ENCODE results near the gene SHROOM2. TPM values are rescaled to one million over a fixed set of nuclear protein-coding genes. Genes with fewer than 3 reads are reported as not detected.
A peak's percentile ranks its signal among the peaks of the same experiment; 100 is the strongest.

SHROOM2 gene
- total RNA-seq, 4 donors from 2014 or later: 7.8 to 13.2 (median 11.2) TPM

GRCh38 chrX:9899640-9900111, 113.4 kb downstream of the SHROOM2 start:
- Histone ChIP-seq H3K27ac (no peak overlapping the region), H3K9me3 (no peaks in the 10 kb centered on the region), H3K4me3 (no peak overlapping the region), H3K27me3 (no peaks in the 10 kb centered on the region), H3K4me1 (peaks cover 0 to 11% (median 0%) of the 10 kb centered on the region in 3 donors), H3K36me3 (peaks cover 0 to 31% (median 0%) of the 10 kb centered on the region in 3 donors)
- TF ChIP-seq POLR2A (IDR thresholded peaks at IDR 0.05): no peak
- TF ChIP-seq, protein P1, sequence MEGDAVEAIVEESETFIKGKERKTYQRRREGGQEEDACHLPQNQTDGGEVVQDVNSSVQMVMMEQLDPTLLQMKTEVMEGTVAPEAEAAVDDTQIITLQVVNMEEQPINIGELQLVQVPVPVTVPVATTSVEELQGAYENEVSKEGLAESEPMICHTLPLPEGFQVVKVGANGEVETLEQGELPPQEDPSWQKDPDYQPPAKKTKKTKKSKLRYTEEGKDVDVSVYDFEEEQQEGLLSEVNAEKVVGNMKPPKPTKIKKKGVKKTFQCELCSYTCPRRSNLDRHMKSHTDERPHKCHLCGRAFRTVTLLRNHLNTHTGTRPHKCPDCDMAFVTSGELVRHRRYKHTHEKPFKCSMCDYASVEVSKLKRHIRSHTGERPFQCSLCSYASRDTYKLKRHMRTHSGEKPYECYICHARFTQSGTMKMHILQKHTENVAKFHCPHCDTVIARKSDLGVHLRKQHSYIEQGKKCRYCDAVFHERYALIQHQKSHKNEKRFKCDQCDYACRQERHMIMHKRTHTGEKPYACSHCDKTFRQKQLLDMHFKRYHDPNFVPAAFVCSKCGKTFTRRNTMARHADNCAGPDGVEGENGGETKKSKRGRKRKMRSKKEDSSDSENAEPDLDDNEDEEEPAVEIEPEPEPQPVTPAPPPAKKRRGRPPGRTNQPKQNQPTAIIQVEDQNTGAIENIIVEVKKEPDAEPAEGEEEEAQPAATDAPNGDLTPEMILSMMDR (IDR thresholded peaks at IDR 0.05): no peak
- WGBS, 2 donors: 44 to 52% methylated on average over 4 to 13 of the region's 17 CpGs
- DNase-seq: no peak
- intact Hi-C loops (cut with DNase I): loop anchor here (10.0 kb wide), 1 partner anchor 225 kb away; no protein-coding TSS in a partner anchor

DNA sequence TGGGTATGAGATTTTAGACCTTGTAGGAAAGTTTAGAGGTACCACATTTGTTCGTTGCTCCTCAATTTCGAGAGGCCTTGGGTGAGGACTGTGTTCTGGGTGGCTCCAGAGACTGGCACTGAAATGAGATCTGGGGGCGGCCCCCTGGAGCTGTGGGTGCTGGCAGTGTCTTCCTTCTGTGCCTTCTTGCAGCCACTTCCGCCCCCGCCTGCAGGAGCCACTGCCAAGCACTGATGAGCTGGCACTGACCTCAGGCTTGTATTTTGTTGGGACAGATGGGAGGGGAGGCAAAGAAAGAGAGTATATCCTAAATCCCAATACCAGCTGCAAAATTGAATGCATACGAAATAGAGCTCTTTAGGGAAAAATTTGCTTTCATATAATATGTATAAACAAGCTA, 116.4 kb downstream of the SHROOM2 start:
- Histone ChIP-seq H3K9me3 (no peaks in the 10 kb centered on the region), H3K4me1 (peaks cover 0 to 21% (median 0%) of the 10 kb centered on the region in 3 donors), H3K27ac (peak overlapping the region in 1 of 4 donors; percentile 9), H3K27me3 (no peaks in the 10 kb centered on the region), H3K36me3 (peaks cover 0 to 4% (median 0%) of the 10 kb centered on the region in 3 donors), H3K4me3 (no peak overlapping the region)
- WGBS, 2 donors: 36 to 54% methylated on average over 5 to 6 of the region's 6 CpGs
- no peak for TF ChIP-seq POLR2A (IDR thresholded peaks at IDR 0.05)
- TF ChIP-seq, protein P1 (IDR thresholded peaks at IDR 0.05): no peak
- intact Hi-C loops (cut with DNase I): no loop called here
- DNase-seq: no peak

GRCh38 chrX:9903146-9903545, 116.9 kb downstream of the SHROOM2 start:
- TF ChIP-seq POLR2A (IDR thresholded peaks at IDR 0.05): no peak
- TF ChIP-seq, protein P1 (IDR thresholded peaks at IDR 0.05): no peak
- Histone ChIP-seq H3K4me3 (no peak overlapping the region), H3K4me1 (peaks cover 0 to 26% (median 0%) of the 10 kb centered on the region in 3 donors), H3K27ac (peak overlapping the region in 1 of 4 donors; percentile 9), H3K36me3 (no peaks in the 10 kb centered on the region), H3K27me3 (no peaks in the 10 kb centered on the region), H3K9me3 (no peaks in the 10 kb centered on the region)
- DNase-seq: no peak
- WGBS, 2 donors: 54% methylated on average over 5 of the region's 5 CpGs; no CpG with 5 or more reads in 1 of the 2 donors
- intact Hi-C loops (cut with DNase I): no loop called here

- TF ChIP-seq, protein P1 (IDR thresholded peaks at IDR 0.05): no peak
- TF ChIP-seq POLR2A (IDR thresholded peaks at IDR 0.05): no peak
- 82 to 87% methylated on average over 4 to 17 of the region's 17 CpGs for WGBS, 2 donors
- Histone ChIP-seq H3K9me3 (no peaks in the 10 kb centered on the region), H3K4me3 (no peak overlapping the region), H3K36me3 (no peaks in the 10 kb centered on the region), H3K27ac (no peak overlapping the region), H3K27me3 (no peaks in the 10 kb centered on the region), H3K4me1 (peaks cover 0 to 26% (median 0%) of the 10 kb centered on the region in 3 donors)
- no peak for DNase-seq
- intact Hi-C loops (cut with DNase I): no loop called here
These were observed 119.1 kb downstream of the SHROOM2 start for GRCh38 chrX:9905288-9905687.

DNA sequence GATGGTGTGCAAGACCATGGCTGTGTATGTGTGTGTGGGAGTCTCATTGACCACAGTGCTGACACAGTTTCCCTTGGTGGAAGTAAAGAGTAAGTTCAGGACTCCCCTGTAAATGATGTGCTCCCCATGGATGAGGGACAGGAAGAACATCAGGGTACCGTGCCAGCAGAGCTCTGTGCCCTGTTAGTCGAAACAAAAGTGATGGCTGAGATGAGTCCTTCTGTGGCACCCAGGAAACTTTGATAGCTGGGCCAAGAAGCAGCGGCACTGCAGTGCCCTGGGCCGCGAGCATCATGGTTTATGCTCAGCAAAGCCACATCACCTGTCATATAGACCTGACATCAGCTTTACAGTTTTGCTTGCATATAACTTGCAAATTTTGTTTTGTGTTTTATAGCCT, 119.5 kb downstream of the SHROOM2 start:
- 77 to 88% methylated on average over 3 to 4 of the region's 5 CpGs for WGBS, 2 donors
- Histone ChIP-seq H3K27ac (no peak overlapping the region), H3K4me1 (peaks cover 0 to 28% (median 0%) of the 10 kb centered on the region in 3 donors), H3K4me3 (no peak overlapping the region), H3K36me3 (no peaks in the 10 kb centered on the region), H3K27me3 (no peaks in the 10 kb centered on the region), H3K9me3 (no peaks in the 10 kb centered on the region)
- DNase-seq: no peak
- no peak for TF ChIP-seq POLR2A (IDR thresholded peaks at IDR 0.05)
- TF ChIP-seq, protein P1 (IDR thresholded peaks at IDR 0.05): no peak
- intact Hi-C loops (cut with DNase I): no loop called here

Measured in esophagus squamous epithelium (tissue), 5 donors.